Dendritic cell treated with granulocyte-macrophage colony-stimulating factor and Interleukin-4, amounts not matched to agents 40 ng/mL and 50 ng/mL, for 4 days (primary cell): Measurements from ENCODE around the gene ARHGEF16.

Source experiments
- H3K27ac Mint-ChIP-seq: one replicate; pipeline ENCODE4 v1.8.0; 2022; ENCODE audit warnings: mild to moderate bottlenecking, mixed read lengths
- H3K27me3 Mint-ChIP-seq: one replicate; pipeline ENCODE4 v1.8.0; 2022; ENCODE audit warnings: mild to moderate bottlenecking, mixed read lengths
- H3K36me3 Mint-ChIP-seq: one replicate; pipeline ENCODE4 v1.8.0; 2022; ENCODE audit warnings: low read depth, mixed read lengths
- H3K4me1 Mint-ChIP-seq: one replicate; pipeline ENCODE4 v1.8.0; 2022; ENCODE audit warnings: low read depth, mixed read lengths
- H3K4me3 Mint-ChIP-seq: one replicate; pipeline ENCODE4 v1.8.0; 2022; ENCODE audit warnings: mild to moderate bottlenecking, moderate library complexity, mixed read lengths
- H3K9me3 Mint-ChIP-seq: one replicate; pipeline ENCODE4 v1.8.0; 2022; ENCODE audit warnings: mixed read lengths
- intact Hi-C: fragments of 100-400 bp; cut with micrococcal nuclease; formaldehyde crosslinking; loops from one replicate; pipeline ENCODE4 v1.15.0; 2022

Gene ARHGEF16

DNA sequence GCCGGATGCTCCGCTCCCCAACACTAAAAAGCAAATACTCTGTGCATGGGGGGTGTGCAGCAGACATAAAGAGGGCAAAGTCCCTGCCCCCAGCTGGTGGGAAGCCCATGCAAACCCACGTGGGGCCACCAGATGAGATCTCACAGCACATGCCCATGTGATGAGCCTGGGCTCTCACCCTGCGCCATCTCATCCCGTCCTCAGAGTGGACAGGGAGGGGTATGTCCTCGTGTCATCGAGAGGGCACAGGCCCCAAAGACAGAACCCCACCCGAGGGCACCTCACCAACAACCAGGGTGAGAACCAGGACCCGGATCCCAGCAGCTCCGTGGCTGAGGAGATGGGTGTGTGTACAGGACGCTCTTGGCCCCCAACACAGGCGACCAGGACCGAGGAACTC, 25.1 kb upstream of the ARHGEF16 start:
- H3K27ac Mint-ChIP-seq, result no peak overlapping the region
- intact Hi-C loops, result no loop called here
- peaks cover under 1% of the 10 kb centered on the region for H3K27me3 Mint-ChIP-seq
- no peaks in the 10 kb centered on the region for H3K36me3 Mint-ChIP-seq
- H3K4me3 Mint-ChIP-seq, result no peak overlapping the region
- H3K4me1 Mint-ChIP-seq, result no peaks in the 10 kb centered on the region
- no peaks in the 10 kb centered on the region for H3K9me3 Mint-ChIP-seq

DNA sequence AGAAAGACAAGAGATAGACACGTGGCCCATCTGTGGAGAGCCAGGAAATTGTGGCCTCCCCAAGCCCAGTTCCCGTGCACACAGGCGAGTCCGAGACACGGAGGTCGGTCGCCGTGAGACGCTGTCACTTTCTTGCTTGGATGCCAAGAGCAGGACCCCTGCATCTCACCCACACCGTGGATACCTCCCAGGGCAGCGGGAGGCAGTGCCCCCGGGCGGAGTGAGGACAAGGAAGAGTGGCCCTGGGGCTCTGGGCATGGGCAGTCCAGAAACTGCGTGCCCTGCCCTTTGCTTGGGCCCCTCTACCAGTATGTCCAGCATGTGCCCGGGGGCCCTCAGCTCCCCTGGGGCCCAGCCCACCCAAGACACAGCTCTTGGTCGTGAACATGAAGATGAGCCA, 24.7 kb upstream of the ARHGEF16 start:
- intact Hi-C loops, result no loop called here
- H3K27me3 Mint-ChIP-seq, result no peaks in the 10 kb centered on the region

DNA sequence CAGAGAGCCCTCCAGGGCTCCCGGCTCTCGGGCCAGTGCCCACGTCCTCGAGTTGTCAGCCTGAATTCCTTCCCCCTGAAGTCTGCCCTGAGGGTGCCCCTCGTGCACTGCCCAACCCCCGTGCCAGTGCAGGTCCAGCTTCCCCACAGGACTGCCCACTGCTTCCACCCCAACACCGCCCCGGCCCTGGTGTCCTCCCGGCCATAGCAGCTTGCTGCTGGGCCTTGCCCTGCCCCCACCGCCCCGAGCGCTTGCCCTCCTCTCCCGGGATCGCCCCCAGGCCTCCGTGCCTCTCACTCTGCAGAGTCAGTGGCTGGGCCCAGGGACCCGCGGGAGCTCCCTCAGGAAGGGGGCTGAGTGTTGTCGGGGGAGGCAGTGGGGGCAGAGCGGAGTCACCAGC, 24.1 kb upstream of the ARHGEF16 start:
- Mint-ChIP-seq H3K27ac (no peak overlapping the region), H3K27me3 (no peaks in the 10 kb centered on the region), H3K36me3 (no peaks in the 10 kb centered on the region), H3K4me1 (no peaks in the 10 kb centered on the region), H3K4me3 (no peak overlapping the region), H3K9me3 (no peaks in the 10 kb centered on the region)
- intact Hi-C loops, result no loop called here

More for the DNA sequence above, 24.7 kb upstream of the ARHGEF16 start:
- H3K9me3 Mint-ChIP-seq, result no peaks in the 10 kb centered on the region
- no peak overlapping the region for H3K4me3 Mint-ChIP-seq
- no peaks in the 10 kb centered on the region for H3K4me1 Mint-ChIP-seq
- no peak overlapping the region for H3K27ac Mint-ChIP-seq
- H3K36me3 Mint-ChIP-seq, result no peaks in the 10 kb centered on the region

- intact Hi-C loops, result no loop called here
- Mint-ChIP-seq H3K27me3 (no peaks in the 10 kb centered on the region), H3K4me3 (no peak overlapping the region), H3K36me3 (no peaks in the 10 kb centered on the region), H3K4me1 (no peaks in the 10 kb centered on the region), H3K9me3 (no peaks in the 10 kb centered on the region), H3K27ac (no peak overlapping the region)
Measured at GRCh38 chr1:3430820-3431219, 23.6 kb upstream of the ARHGEF16 start.

DNA sequence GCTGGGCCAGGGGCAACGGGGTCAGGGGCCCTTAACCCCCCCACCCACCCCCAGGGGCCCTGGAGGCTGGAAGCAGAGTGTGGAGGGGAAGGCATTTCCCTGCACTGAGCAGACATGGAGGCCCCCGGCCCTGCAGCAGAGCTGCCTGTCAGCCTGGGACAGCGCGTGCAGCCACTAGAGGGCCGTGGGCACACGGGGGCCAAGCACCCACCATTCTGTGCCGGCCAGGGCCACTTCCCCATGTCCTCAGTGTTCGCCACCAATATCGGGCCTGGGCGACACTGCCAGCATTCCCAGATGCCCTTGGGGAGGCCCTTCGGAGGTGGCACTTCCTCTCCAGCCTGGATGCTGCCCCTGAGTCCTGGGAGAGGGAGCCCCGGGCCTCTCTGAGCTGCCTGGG, 23.2 kb upstream of the ARHGEF16 start:
- no peak overlapping the region for H3K4me3 Mint-ChIP-seq
- H3K4me1 Mint-ChIP-seq, result no peaks in the 10 kb centered on the region
- intact Hi-C loops, result no loop called here
- H3K27me3 Mint-ChIP-seq, result no peaks in the 10 kb centered on the region
- H3K27ac Mint-ChIP-seq, result no peak overlapping the region
- no peaks in the 10 kb centered on the region for H3K9me3 Mint-ChIP-seq
- H3K36me3 Mint-ChIP-seq, result no peaks in the 10 kb centered on the region

DNA sequence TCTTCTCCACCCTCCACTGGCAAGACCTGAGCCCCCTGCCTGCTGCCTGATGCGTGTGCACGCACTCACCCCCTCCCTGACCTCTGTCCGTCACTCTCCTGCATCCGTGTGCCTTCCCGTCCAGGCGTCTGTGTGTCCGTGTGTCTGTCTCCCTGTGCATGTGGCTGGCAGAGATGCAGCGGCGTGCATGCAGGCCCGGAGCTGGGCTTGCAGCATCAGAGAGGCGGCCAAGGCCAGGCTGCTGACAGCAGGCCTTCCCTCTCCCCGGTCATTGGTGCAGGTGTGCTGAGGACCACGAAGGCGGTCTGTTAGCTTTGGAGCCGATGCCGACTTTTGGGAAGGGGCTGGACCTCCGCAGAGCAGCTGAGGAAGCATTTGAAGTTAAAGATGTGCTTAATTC, 22.8 kb upstream of the ARHGEF16 start:
- intact Hi-C loops, result no loop called here
- Mint-ChIP-seq H3K4me3 (no peak overlapping the region), H3K9me3 (no peaks in the 10 kb centered on the region), H3K36me3 (no peaks in the 10 kb centered on the region), H3K27ac (no peak overlapping the region), H3K27me3 (no peaks in the 10 kb centered on the region), H3K4me1 (no peaks in the 10 kb centered on the region)

DNA sequence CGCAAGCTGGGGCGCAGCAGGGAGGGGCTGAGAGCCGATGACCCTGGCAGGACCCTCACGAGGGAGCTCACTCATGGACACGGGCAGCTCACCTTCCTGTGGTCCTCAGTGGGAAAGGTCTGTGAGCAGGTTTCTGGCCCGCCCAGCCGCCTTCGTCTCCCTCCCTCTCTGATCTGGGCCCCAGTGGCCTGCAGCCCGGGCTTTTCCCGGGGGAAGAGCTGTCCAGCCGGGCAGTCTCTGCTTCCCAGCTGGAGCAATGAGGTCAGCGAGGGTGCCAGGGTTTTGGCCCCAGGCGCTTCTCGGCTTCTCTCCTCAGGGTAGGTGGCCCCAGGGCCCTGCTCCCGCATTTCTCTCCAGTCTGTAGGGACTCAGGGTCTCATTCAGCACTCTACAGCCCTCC, 22.2 kb upstream of the ARHGEF16 start:
- intact Hi-C loops, result no loop called here
- H3K27me3 Mint-ChIP-seq, result no peaks in the 10 kb centered on the region
- no peak overlapping the region for H3K4me3 Mint-ChIP-seq
- H3K4me1 Mint-ChIP-seq, result no peaks in the 10 kb centered on the region
- no peaks in the 10 kb centered on the region for H3K36me3 Mint-ChIP-seq
- H3K27ac Mint-ChIP-seq, result no peak overlapping the region
- H3K9me3 Mint-ChIP-seq, result no peaks in the 10 kb centered on the region

GRCh38 chr1:3433076-3433475, 21.4 kb upstream of the ARHGEF16 start:
- intact Hi-C loops, result no loop called here
- Mint-ChIP-seq H3K27ac (no peak overlapping the region), H3K4me1 (no peaks in the 10 kb centered on the region), H3K4me3 (no peak overlapping the region), H3K27me3 (no peaks in the 10 kb centered on the region), H3K36me3 (no peaks in the 10 kb centered on the region), H3K9me3 (no peaks in the 10 kb centered on the region)

- Mint-ChIP-seq H3K27ac (no peak overlapping the region), H3K36me3 (no peaks in the 10 kb centered on the region), H3K4me1 (no peaks in the 10 kb centered on the region), H3K9me3 (no peaks in the 10 kb centered on the region), H3K27me3 (no peaks in the 10 kb centered on the region), H3K4me3 (no peak overlapping the region)
- intact Hi-C loops, result no loop called here
Measured at GRCh38 chr1:3433596-3434320, 20.7 kb upstream of the ARHGEF16 start.

DNA sequence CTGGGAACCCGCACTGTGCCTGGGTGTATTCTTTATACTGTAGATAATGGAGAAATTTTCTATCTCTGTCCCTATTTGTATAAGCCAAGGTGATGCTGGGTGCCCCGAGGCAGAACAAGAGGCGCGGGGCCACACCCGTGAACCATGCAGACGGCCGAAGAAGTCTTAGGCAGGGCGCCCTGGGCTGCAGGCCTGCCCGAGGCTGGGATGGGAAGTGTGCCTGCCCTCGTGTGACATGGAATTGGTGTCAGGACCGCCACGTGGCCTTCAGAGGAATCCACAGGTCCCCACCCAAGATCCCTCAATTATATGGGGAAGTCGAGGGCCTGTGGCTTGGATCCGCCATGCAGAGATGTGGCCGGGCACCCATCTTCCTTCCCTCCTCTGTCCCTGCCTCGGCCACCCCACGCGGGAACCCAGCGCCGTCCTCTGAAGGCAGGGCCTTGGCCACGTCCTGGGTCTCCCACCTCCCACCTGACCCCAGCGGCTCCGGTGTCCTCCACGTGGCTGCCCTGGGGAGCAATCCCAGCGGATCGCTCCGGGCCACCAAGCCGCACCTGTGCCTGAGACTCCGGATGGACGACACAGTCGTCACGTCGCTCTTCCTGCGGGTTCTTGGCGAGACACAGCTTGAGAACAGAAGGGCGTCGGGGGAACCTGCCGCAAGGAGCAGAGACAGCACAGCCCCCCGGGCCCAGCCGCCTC, 19.9 kb upstream of the ARHGEF16 start:
- Mint-ChIP-seq H3K36me3 (no peaks in the 10 kb centered on the region), H3K27ac (no peak overlapping the region), H3K4me3 (no peak overlapping the region), H3K4me1 (no peaks in the 10 kb centered on the region), H3K27me3 (no peaks in the 10 kb centered on the region), H3K9me3 (no peaks in the 10 kb centered on the region)
- intact Hi-C loops, result no loop called here

DNA sequence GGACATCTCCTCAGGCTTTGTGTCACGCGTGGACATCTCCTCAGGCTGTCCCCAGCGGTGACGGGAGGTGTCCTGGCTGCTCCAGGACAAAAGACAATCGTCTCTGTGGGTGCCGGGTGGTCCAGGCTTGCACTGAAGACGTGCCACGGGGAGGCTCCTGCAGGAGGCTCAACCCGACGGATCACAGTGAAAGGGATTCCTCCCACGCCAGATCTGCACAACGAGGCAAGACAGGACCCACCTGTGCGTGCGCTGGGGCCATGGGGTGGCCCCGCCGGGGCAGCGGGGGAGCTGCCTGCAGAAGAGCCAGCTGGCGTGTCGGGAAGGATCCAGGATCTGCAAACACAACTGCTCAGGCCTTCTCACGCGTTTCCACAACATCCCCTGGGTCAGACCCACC, 18.8 kb upstream of the ARHGEF16 start:
- no peaks in the 10 kb centered on the region for H3K4me1 Mint-ChIP-seq
- H3K27me3 Mint-ChIP-seq, result peaks cover 2% of the 10 kb centered on the region
- H3K36me3 Mint-ChIP-seq, result no peaks in the 10 kb centered on the region
- intact Hi-C loops, result no loop called here
- H3K4me3 Mint-ChIP-seq, result no peak overlapping the region
- H3K27ac Mint-ChIP-seq, result no peak overlapping the region
- H3K9me3 Mint-ChIP-seq, result no peaks in the 10 kb centered on the region

- Mint-ChIP-seq H3K27ac (no peak overlapping the region), H3K4me1 (no peaks in the 10 kb centered on the region), H3K36me3 (no peaks in the 10 kb centered on the region), H3K4me3 (no peak overlapping the region), H3K9me3 (no peaks in the 10 kb centered on the region), H3K27me3 (peaks cover 4% of the 10 kb centered on the region)
- intact Hi-C loops, result no loop called here
Measured at GRCh38 chr1:3436451-3436850, 18.0 kb upstream of the ARHGEF16 start.

- intact Hi-C loops, result no loop called here
- no peaks in the 10 kb centered on the region for H3K36me3 Mint-ChIP-seq
- H3K4me1 Mint-ChIP-seq, result no peaks in the 10 kb centered on the region
- H3K4me3 Mint-ChIP-seq, result no peak overlapping the region
- H3K27me3 Mint-ChIP-seq, result peaks cover 4% of the 10 kb centered on the region
- no peaks in the 10 kb centered on the region for H3K9me3 Mint-ChIP-seq
- H3K27ac Mint-ChIP-seq, result no peak overlapping the region
Measured at GRCh38 chr1:3436901-3437300, 17.6 kb upstream of the ARHGEF16 start.

- H3K4me3 Mint-ChIP-seq, result no peak overlapping the region
- peaks cover 8% of the 10 kb centered on the region for H3K27me3 Mint-ChIP-seq
- H3K4me1 Mint-ChIP-seq, result no peaks in the 10 kb centered on the region
- no peak overlapping the region for H3K27ac Mint-ChIP-seq
- intact Hi-C loops, result no loop called here
- H3K9me3 Mint-ChIP-seq, result no peaks in the 10 kb centered on the region
- no peaks in the 10 kb centered on the region for H3K36me3 Mint-ChIP-seq
Measured at GRCh38 chr1:3438661-3439180, 15.7 kb upstream of the ARHGEF16 start.
